Measurements from ENCODE around the gene ZSCAN9. TPM values are rescaled to one million over a fixed set of nuclear protein-coding genes. Genes with fewer than 3 reads are reported as not detected.
A peak's percentile ranks its signal among the peaks of the same experiment; 100 is the strongest.

ZSCAN9 gene
- 38.5 and 40.1 TPM in 2 replicates for total RNA-seq
- long read RNA-seq, transcript ZSCAN9-201 (4 exons, 1,621 nt), result major isoform, 48 of 133 reads
- long read RNA-seq, transcript ZSCAN9-204 (3 exons, 2,062 nt), result minor isoform, 18 of 133 reads
- long read RNA-seq, transcript ZSCAN9-207 (4 exons, 1,601 nt), result minor isoform, 33 of 133 reads
- long read RNA-seq, partial matches to known transcripts, result 10 of 133 reads
- long read RNA-seq, other reads (novel, unspliced or antisense), result 19 of 133 reads

DNA sequence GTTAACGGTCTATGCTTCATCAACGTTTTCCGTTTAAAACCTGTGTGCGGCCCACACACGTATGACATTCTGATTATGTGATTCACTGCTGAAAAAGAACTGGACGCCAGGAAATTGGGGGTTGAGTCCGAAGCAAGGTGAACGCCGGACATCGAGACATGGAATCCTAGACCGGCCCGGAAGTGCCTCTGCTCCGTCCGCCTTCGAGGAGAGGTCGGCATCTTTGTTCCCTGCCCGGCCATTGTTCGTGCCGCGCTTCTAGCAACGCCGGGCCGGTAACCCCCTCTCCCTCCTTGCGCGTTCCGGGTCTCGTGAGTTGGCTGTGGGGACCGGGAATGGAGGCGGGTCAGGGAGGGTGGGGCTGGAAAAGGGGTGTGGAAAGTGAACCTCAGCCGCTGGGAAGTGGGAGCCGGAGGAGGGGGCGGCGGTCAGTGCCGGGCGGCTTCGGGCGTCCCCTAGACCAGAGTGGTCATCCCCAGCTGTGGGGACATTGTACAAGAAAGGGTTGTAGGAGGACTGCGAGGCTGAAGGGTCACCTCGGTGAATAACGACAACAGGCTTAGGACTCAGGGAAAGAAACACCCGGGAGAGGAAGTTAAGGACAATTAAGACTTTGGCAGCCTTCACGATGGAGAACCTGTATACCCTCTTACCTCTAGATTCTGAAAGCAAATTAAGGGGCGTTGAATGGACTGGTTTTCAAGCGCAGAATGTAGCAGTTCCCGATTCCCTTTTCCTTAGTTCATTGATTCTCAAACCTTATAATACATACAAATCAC lies at the start of gene ZSCAN9:
Gene ZSCAN9 (plus strand): TSS at position 220 of the 779 bp plus-strand sequence. CDS start 1,810 bp downstream, outside the sequence.
- peaks cover 22% of the 10 kb centered on the region for H3K27me3 Mint-ChIP-seq
- no peak for TF ChIP-seq CTCF (IDR thresholded peaks at IDR 0.05; ENCODE audit: unreplicated experiment)
- DNase-seq (ENCODE audit: low spot score, unreplicated experiment), result peak; percentile 76
- H3K4me3 Mint-ChIP-seq (ENCODE audit: low read depth), result peak within 1 kb of the TSS; percentile 90
- H3K36me3 Mint-ChIP-seq (ENCODE audit: insufficient read depth), result peaks cover 28% of the 10 kb centered on the region
- peaks cover 6% of the 10 kb centered on the region for H3K9me3 Mint-ChIP-seq (ENCODE audit: low read depth)
- peak within 1 kb of the TSS; percentile 97 for H3K27ac Mint-ChIP-seq
- peaks cover 9% of the 10 kb centered on the region for H3K4me1 Mint-ChIP-seq (ENCODE audit: low read depth)

GRCh38 chr6:28176373-28176772 lies 48.7 kb upstream of the ZSCAN9 start:
- peaks cover 26% of the 10 kb centered on the region for H3K9me3 Mint-ChIP-seq (ENCODE audit: low read depth)
- no peak overlapping the region for H3K4me3 Mint-ChIP-seq (ENCODE audit: low read depth)
- peaks cover 2% of the 10 kb centered on the region for H3K27me3 Mint-ChIP-seq
- H3K4me1 Mint-ChIP-seq (ENCODE audit: low read depth), result no peaks in the 10 kb centered on the region
- no peak for DNase-seq (ENCODE audit: low spot score, unreplicated experiment)
- H3K36me3 Mint-ChIP-seq (ENCODE audit: insufficient read depth), result peaks cover 2% of the 10 kb centered on the region
- no peak overlapping the region for H3K27ac Mint-ChIP-seq
- TF ChIP-seq CTCF (IDR thresholded peaks at IDR 0.05; ENCODE audit: unreplicated experiment), result no peak

GRCh38 chr6:28182255-28182654 lies 42.8 kb upstream of the ZSCAN9 start:
- no peak overlapping the region for H3K27ac Mint-ChIP-seq
- no peaks in the 10 kb centered on the region for H3K4me1 Mint-ChIP-seq (ENCODE audit: low read depth)
- no peak for DNase-seq (ENCODE audit: low spot score, unreplicated experiment)
- H3K36me3 Mint-ChIP-seq (ENCODE audit: insufficient read depth), result no peaks in the 10 kb centered on the region
- H3K9me3 Mint-ChIP-seq (ENCODE audit: low read depth), result peaks cover 30% of the 10 kb centered on the region
- no peak for TF ChIP-seq CTCF (IDR thresholded peaks at IDR 0.05; ENCODE audit: unreplicated experiment)
- no peaks in the 10 kb centered on the region for H3K27me3 Mint-ChIP-seq
- no peak overlapping the region for H3K4me3 Mint-ChIP-seq (ENCODE audit: low read depth)

- H3K4me1 Mint-ChIP-seq (ENCODE audit: low read depth), result no peaks in the 10 kb centered on the region
- no peak for TF ChIP-seq CTCF (IDR thresholded peaks at IDR 0.05; ENCODE audit: unreplicated experiment)
- no peaks in the 10 kb centered on the region for H3K27me3 Mint-ChIP-seq
- H3K4me3 Mint-ChIP-seq (ENCODE audit: low read depth), result no peak overlapping the region
- no peak overlapping the region for H3K27ac Mint-ChIP-seq
- peaks cover 44% of the 10 kb centered on the region for H3K9me3 Mint-ChIP-seq (ENCODE audit: low read depth)
- no peak for DNase-seq (ENCODE audit: low spot score, unreplicated experiment)
- H3K36me3 Mint-ChIP-seq (ENCODE audit: insufficient read depth), result peaks cover 4% of the 10 kb centered on the region
These were observed 36.7 kb upstream of the ZSCAN9 start for GRCh38 chr6:28188111-28188979.

GRCh38 chr6:28200020-28200419 lies 25.1 kb upstream of the ZSCAN9 start:
- no peaks in the 10 kb centered on the region for H3K4me1 Mint-ChIP-seq (ENCODE audit: low read depth)
- H3K4me3 Mint-ChIP-seq (ENCODE audit: low read depth), result no peak overlapping the region
- H3K9me3 Mint-ChIP-seq (ENCODE audit: low read depth), result peaks cover 30% of the 10 kb centered on the region
- TF ChIP-seq CTCF (IDR thresholded peaks at IDR 0.05; ENCODE audit: unreplicated experiment), result no peak
- no peak for DNase-seq (ENCODE audit: low spot score, unreplicated experiment)
- no peaks in the 10 kb centered on the region for H3K36me3 Mint-ChIP-seq (ENCODE audit: insufficient read depth)
- H3K27ac Mint-ChIP-seq, result no peak overlapping the region
- H3K27me3 Mint-ChIP-seq, result peaks cover 36% of the 10 kb centered on the region

All from progenitor cell of endocrine pancreas (in vitro differentiated cells).